Gastrocnemius medialis (tissue), 4 donors: ENCODE data around the gene UBR3.

Experiments used
- POLR2A ChIP-seq, 2 donors: fragments of 450-650 bp; IDR thresholded peaks; one replicate each; pipeline ENCODE4 v1.6.1; 2017; ENCODE audit warnings: antibody characterized with exemption in 2 of 2, mild to moderate bottlenecking in 2 of 2, moderate library complexity in 2 of 2
- TF ChIP-seq, protein P1 (sequence below), 5 experiments: fragments of 450-650 bp in 3 of 5; fragments of 200-600 bp in 2 of 5; sonication (generic) in 2 of 5; IDR thresholded peaks in 4 of 5; conservative IDR thresholded peaks in 1 of 5; 1 replicate in 4 of 5; 2 replicates in 1 of 5; pipeline ENCODE4 v1.5.1; 2016 to 2019; ENCODE audit warnings: antibody characterized with exemption in 5 of 5, mild to moderate bottlenecking in 3 of 5, moderate library complexity in 3 of 5

DNA sequence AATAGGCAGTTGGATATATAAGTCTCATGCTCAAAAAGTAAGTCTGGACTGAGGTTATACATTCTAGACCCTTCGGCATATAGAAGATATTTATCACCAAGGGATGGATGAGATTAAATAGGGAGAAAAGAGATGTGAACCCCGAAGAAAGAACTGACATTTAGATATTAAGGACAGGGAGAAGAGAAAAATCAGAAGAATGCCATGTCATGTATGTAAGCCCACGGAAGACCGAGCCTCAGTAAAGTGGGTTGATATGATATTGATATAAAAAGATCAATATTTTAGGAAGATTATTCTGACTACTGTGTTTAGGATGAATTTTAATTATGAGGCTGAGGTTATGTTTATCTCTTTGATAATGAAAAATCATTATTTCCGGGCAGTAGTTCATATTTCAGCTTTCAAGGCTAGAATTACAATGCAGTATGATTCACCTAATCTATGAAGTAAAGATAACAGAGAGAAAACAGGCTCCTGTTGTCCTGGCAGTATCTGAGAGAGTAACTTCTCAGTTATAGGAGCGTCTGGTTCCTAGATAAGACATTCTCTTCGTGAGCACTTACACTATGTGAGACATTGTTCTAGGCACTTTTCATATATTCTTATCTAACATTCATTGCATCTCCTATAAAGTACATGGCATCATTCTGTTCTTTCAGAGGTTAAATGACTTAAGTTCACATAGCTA is 83.0 kb downstream of the UBR3 start:
- no peak for TF ChIP-seq POLR2A (IDR thresholded peaks at IDR 0.05)
- TF ChIP-seq, protein P1, sequence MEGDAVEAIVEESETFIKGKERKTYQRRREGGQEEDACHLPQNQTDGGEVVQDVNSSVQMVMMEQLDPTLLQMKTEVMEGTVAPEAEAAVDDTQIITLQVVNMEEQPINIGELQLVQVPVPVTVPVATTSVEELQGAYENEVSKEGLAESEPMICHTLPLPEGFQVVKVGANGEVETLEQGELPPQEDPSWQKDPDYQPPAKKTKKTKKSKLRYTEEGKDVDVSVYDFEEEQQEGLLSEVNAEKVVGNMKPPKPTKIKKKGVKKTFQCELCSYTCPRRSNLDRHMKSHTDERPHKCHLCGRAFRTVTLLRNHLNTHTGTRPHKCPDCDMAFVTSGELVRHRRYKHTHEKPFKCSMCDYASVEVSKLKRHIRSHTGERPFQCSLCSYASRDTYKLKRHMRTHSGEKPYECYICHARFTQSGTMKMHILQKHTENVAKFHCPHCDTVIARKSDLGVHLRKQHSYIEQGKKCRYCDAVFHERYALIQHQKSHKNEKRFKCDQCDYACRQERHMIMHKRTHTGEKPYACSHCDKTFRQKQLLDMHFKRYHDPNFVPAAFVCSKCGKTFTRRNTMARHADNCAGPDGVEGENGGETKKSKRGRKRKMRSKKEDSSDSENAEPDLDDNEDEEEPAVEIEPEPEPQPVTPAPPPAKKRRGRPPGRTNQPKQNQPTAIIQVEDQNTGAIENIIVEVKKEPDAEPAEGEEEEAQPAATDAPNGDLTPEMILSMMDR (IDR thresholded peaks at IDR 0.05 in 4 of 5, conservative IDR thresholded peaks at IDR 0.05 in 1 of 5) = no peak
